SW 1271 (cell line): Measurements from ENCODE around the gene SAMD4A.
A peak's percentile ranks its signal among the peaks of the same experiment; 100 is the strongest.

Experiments
- DNase-seq, 2 experiments: peaks; one replicate each; lab custom pipeline; 2025; lab: John Stamatoyannopoulos, UW

The SAMD4A gene

DNA sequence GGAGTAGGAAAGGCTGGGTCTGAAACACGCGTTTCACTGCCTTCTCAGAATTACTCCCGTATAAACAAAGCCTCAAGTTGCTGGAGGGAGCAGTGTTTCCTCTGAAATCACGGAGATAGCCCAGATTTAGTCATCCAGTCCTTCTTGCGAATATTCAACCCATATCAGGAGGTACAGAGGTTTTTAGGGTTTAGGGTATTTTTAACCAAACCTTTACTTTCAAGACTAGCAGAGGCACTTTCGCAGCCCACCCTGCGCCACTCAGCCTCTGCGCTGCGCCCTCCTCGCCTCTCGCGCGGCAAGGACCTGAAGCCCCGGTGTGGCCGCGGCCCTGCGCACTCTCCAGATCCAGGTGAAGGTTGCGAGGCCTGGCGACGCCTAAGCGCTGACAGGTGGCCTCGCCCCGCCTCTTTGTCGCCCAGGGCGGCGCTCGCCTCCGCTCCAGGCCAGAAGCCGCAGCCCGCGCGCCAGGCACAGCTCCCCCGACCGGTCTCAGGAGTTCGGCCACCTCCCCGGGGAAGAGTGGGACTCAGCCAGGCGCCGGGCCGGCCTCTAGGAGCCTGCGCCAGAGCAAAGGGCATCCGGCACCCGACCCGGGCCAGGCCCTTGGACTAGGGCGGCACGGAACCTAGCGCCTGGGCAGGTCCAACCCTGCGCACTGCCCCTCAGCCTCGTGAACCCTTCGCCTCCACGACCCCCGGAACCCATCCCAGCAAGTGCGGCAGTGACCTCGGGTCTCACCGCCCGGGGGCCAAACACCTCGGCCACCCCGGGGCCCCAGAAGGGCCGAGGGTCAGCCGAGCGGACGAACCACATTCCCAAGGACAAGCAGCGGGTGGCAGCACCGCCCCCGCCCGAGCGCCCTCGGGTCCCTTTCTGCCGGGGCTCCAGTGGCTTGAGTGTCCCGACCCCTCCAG is 1.8 kb upstream of the SAMD4A start:
- DNase-seq: peak; percentile 57 to 64

DNA sequence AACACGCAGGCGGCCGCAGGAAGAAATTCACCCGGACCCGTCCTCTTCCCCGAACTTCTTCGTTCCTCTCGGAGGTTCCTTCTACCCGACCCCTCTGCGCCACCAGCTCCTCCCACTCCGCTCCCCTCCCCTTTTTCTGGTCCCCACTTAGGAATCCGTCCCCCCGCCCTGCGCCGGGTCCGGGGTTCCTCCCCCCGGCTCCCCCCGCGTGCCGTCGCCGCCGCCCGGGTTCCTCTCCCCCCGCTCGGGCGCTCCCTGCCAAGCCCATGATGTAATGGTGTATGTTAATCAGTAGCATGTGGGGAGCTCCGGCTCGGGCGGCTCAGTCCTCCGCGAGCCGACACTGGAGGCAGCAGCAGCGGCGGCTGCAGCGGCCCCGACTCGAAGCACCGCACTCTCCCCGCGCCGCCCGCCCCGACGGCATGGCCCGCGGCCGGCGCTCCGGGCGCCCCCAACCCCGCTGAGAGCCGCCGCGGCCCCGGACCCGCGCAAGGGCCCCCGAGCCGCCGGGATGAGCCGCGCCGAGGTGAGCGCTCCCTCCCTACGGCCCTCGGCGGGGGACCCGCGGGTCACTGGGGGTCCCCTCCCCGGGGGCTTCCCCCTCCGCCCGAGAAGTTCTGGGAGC is 1.0 kb upstream of the SAMD4A start:
- peak; percentile 63 to 82 for DNase-seq

DNA sequence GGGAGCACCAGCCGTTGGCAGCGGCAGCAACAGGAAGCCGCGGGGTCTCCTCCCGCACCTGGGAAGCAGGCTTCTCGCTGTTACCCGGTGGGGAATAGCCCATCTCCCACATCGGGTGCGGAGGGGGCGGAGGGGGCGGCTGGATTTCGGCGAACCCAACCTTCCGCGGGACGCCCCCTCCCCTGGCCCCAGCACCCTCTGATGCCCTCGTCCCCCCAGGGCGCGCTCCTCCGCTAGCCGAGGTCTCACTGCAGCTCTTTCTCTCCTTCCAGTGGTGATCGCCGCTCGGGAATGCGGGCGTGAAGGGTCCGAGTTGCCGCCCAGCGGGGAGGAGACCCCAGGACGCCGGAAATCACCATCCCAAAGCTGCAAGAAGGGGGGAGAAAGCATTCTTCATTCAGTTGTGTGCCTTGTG is 303 bp downstream of the SAMD4A start:
- DNase-seq: peak in 1 of 2 experiments; percentile 14

DNA sequence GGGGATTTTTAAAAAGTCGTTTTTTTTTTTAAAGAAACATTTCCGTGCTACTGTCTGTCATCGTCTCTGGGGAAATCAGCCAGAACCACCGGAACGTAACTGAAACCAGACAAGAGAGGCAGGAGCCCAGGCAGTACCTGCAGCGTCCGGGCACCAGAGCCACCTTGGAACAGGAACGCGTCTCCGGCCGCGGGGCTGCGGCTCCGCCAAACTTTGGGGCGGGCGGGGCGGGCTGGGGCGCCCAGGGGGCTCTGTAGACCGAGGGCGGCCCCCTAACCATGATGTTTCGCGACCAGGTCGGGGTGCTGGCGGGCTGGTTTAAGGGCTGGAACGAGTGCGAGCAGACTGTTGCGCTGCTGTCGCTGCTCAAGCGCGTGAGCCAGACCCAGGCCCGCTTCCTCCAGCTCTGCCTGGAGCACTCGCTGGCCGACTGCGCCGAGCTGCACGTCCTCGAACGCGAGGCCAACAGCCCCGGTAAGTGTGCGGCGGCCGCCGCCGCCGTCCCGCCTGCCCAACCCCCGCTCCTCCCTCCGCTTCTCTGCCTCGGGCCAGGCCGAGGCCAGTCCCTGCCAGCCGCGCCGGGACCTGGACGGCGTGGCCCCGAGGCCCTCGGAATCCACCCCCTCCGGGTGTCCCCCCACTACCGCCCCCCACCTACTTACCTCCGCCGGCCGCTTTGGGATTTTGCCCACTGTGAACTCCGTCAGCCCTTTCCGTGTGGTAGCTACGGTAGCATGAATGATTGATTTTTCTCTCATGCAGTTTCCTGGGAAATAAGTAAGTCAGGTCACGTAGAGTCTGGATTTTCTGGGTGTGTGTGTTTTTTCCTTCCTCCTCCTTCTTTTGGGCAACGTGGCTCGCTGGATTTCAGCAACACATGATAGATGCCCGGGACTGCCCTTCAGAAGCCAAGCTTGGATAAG is 972 bp downstream of the SAMD4A start:
- DNase-seq: peak in 1 of 2 experiments; percentile 62

DNA sequence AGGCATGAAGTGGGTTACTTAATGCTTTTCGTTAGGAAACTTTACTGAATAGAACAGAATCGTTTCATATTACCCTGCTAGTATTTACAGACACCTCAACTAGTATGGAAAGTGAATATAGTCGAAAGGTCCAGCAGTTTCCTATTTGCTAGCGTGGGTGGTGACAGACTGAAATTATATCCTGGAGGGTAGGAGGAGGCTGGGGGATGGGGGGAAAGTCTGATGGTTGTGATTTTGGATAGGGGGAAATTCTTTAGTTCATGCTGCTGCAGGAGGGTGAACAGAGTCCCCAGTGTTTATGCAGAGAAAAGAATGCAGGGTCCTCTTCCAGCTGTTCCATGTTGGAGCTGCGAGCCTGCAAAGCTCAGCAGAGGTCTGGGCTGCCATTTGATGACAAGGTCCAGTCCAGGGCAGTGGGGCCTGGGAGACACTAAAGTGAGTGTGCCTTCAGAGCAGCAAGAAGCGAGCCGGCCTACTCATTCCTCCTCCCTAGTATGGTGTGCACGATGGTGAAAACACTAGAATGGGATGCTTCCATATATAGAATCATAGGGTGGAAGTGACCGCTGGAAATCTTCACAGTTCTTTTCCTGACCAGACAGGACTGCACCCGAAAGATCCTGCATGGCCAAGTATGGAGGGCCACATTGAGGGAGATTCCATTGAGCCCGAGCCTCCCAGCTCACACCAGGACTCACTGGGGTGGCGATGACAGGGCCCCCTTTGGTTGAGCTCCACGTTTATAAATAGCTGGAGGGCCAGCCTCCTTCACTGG is 2.1 kb downstream of the SAMD4A start:
- DNase-seq: peak in 1 of 2 experiments; percentile 68

DNA sequence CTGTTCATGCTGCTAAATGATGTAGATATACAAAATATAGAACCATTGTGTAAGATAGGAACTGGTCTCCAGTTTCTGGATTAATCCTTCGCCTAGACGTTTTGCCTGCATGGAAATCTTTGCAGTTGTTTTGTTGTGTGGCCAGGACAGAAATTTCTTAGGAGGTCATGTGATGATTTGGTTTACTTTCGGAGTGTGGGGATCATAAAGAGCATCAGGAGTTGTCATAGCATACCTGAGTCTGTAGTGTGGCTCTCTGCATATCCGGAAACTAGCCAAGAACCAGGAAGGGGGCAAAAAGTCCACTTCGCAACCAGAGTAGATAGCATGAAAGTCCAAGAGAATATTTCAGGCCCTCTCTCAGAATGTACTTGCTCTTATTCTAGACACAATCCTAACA is 3.1 kb downstream of the SAMD4A start:
- DNase-seq: no peak

DNA sequence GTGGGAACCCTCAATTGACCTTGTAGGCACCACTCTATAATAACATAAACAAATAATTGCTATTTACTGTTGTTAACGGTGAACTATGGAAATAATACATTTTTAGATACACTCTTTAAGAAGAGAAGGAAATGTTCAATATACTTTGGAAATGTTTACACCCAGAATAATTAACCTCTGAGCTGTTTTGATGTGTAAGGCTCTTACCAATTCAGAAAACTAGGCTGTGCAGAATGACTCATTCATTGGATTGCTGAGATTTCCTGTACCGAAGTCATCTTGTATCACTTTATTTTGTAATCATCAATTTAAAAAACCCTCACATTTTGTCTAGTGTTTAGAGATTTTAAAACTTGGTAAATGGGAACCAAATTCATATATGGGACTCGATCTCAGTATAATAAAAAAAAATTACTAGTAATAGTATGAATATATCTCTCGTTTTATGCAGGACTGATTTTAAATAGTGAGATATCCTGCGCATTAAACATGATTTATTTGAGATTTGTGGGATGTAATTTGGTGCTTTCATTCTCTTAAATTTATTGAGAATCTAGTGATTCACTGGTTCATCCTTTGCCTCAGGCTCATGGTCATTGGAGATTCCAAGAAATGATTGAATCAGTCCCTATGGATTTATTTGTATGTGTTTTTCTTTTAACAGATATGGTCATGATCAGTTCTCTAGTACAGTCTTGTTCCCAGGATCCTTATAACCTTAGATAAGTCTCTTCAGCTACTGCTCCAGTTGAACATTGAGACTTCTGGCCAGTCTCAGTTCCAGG is 3.9 kb downstream of the SAMD4A start:
- DNase-seq: peak; percentile 53 to 83

DNA sequence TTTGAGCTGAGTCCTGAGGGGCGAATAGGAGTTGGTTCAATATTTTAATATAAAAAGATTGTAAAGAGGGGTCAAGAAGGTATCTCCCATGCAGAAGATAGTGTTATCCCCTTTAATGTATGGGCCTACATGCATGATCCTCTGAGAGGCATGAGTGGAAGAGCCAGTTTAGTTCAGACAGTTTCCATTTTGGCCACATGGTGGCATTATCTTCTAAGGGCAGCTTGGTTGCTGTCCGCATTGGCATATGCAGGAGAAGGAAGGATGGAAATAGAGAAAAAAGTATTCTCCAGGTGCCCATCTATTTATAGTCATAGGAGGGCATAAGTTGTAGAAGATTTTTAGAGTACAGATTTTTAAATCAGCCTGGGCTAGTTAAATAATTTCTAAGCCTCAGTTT is 5.4 kb downstream of the SAMD4A start:
- DNase-seq: peak in 1 of 2 experiments; percentile 51

DNA sequence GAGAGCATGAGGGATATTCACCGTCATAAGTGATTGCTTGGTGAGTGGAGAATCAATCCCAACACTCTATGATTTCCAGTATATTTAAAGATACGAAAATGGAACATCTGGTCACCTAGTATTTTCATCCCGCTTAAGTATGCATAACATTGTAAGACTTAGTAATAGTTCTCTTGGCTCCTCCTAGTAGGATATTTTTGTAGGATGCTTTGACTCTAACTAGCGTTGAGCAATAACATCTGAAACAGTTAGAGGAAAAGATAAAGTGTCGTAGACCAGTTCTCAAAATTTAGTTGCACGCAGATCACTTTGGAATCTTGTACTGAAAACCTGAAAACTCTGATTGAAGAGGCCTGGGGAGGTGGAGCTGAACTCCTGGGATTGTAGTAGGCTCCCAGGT is 7.6 kb downstream of the SAMD4A start:
- DNase-seq: no peak

DNA sequence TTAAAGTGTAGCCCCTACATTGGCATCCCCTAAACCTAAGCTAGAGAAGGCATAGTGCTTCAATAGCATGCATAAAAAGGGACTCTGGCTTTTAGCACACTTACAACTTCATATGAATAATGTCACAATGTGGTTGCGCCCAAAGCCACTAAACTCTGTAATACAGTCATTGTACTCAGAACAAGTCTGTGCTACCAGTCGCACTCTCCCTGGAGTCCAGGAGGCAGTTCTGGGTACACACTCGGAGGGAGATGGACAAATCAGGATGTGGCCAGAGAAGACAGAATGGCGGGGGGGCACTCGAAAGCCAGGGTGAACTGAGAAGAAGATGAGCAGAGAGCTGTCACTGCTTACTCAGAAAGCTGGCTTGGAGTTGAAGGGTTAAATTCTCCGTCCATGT is 10.6 kb downstream of the SAMD4A start:
- no peak for DNase-seq

DNA sequence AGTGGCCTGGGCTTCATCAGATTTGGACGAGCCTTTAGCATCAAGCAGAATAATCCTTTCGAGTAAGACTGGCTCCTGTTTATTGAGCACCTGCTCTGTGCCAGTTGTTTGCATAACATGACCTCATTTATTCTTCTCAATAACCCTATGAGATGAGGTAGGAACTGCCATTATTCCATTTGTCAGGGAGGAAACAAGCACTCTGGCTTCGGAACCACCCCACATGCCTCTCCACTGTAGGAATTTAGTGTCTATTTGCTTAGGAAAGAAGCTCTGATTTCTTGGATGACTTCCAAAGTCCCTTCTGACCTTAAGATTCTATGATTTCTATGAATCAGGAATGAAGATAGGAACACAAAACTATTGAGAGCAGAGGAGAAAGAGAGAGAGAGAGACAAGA is 11.0 kb downstream of the SAMD4A start:
- DNase-seq: no peak

DNA sequence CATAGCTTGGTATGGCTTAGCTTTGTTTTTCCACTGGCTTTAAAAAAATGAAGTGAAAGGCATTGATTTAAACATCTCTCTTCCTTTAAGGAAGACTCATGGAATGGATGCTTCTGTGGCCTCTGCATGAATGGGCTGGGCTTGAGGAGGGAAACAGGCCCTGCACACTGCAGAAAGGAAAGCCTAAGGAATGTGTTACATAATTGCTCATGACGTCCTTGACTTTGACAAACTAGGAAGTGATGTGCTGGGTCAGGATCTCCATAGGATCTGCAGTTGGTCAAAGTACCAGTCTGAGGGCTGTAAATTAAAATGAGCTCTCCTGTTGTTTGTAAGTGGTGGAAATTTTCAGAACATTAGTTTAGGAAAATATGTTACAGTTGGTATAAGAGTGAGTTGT is 12.7 kb downstream of the SAMD4A start:
- peak; percentile 25 to 45 for DNase-seq

DNA sequence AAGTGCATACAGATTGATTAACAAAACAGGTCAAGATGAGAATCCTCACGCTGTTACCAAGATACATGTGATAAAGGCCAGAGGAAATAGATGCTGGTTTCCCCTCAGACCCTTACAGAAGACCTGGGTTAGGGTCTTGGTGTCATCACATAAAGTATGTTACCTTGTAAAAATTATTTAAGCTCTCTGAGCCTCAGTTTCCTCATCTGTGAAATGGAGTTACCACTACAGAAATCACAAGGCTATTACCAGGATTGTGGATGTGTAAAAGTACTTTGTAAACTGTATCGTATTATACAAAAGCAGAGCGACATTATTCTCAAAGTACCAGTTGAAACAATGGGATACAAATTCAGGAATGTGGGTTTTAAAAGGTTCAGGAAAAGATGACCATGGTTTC is 14.0 kb downstream of the SAMD4A start:
- DNase-seq: no peak

DNA sequence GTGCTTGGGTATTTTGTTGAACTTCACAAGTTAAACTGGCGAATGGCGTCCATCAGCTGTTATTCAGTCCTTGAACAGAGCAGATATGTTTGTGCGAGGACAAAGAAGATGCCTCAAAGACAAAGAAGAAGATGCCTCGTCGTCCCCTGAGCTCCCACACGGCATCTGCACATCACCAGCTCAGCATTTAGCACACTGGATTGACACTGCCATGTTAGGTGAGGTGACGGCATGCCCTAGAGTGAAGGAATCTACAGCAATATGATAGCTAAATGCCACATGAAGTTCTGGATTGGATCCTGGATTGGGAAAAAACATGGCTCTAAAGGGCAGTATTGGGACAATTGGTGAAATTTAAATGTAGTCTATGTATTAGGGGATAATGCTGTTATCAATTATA is 15.4 kb downstream of the SAMD4A start:
- DNase-seq: no peak

DNA sequence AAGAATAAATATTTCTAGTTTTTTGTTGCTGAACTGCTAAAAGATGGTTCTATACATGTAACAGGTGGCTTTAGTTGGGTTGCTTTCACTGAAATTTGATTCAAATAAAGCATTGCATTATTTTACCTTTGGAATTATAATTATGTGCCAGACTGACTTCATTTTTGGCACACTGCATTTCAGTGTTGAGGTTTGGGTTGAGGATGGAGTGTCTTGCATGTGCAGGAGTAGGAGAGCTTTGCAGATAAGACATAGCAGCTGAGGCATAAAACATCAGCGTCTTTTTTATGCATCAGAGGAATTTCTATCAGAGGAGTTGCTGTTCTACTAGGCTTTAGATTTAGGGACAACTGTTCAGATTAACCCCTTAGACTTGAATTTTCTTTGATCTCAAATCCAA is 17.2 kb downstream of the SAMD4A start:
- DNase-seq: no peak

DNA sequence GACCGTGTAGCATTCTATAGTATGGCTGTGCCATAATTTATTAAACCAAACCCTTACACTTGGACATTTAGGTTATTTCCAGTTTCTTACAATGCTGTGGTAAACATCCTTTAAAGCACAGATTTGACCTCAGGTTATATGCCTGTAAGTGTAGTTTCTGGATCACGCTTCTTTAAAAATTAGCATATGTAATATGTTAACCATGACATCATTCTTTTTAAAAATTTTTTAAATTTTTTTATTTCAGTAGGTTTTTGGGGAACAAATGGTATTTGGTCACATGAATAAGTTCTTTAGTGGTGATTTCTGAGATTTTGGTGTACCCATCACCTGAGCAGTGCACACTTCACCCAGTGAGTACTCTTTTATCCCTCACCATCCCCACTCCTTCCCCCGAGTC is 18.3 kb downstream of the SAMD4A start:
- no peak for DNase-seq

DNA sequence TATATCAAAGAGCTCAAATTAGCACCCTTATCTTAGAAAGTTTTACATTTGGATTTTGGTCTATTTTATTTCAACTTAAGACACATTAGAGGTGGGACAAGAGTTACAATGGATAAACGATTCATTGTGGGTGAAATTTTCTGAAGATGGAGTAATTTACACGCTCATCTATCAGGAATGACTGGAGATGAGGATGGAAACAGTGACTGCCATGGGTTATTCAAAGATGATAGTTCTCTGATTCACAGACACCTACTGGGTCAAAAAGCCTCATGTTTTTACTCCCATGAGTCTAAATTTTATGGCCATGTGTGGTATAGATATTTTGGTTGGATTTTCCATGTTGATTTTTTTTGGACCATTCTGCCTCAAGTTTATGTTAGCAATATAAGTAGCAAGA is 22.1 kb downstream of the SAMD4A start:
- peak; percentile 14 to 40 for DNase-seq

DNA sequence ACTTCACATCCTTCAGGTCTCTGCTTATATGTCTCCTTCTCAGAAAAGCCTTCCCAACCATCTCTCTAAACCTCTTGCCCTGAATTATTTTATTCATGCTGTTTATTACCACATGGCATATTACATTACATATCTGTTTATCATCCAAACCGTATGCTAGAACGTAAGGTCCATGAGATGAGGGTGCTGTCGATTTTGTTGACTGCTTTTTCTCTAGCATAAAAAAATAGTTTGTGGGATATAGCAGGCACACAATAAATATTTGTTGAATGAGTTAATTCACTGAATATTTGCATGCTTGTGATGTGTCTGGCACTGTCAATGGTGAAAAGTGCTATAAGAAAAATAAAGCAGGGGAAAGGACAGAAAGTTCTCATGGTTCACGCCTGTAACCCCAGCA is 22.9 kb downstream of the SAMD4A start:
- DNase-seq: no peak

DNA sequence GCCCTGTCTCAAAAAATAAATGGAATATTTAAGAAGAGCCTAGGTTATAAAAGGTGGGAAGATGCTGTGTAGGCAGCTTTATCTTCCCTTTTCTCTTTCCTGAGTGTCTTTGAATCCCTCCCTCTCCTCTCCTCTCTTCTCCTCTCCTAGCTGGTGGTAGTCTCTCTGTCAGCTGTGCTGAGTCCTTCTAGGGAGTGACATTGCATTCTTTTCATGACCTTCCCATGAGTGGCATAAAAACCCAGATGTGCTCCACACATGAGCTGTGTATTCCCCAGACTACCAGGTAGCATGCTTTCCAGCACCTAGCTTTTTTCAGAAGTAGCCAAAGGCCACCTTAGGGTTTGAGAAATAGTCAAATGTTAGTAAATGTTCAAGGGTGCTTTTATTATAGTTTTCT is 23.6 kb downstream of the SAMD4A start:
- DNase-seq: peak in 1 of 2 experiments; percentile 19

DNA sequence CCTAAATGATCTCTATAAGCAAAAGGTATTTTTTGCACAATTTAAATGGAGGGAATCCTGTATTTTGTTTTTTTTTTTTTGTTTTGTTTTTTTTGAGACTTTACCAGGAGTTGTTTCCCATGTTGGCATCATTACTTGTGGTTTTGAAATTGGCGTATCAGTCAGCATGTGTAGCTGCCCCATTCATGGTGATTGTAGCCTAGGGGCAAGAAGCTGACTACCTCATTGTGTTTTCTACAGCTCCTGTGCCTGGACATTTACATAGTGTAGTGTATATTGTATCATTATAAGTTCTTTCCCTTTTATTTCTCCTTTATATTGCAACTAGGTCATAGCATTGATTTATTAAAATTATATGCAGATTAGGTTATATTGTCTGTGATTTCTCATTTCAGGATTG is 24.5 kb downstream of the SAMD4A start:
- peak in 1 of 2 experiments; percentile 19 for DNase-seq

DNA sequence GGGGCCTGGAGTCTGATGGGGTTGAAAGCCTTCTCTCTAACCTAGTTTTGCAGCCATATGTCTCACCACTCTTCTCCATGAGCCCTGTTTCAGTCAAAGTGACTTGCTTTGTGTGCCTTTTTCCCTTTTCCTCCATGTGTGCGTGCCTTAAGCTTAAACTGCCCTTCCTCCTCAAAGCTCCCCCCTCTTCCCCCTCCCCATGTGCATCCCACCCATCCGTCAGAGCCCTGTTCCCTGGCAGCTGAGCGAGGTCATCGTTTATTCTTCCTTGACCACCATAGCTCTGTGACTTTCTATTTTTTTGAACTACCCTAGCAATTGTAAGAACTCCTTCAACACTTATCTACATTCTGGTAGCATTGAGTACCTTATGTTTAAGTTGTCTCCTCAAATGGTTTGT is 24.9 kb downstream of the SAMD4A start:
- DNase-seq: no peak
